Activated T-helper 2 cell treated with anti-CD3 and anti-CD28 coated beads, Interferon-gamma antibody, Interleukin-2, Interleukin-4, amounts not matched to agents 10 μg/mL and 5 μg/mL and 100 μg/mL, durations not matched to agents 14 hours and 24 hours and 36 hours (primary cell): ENCODE measurements around the gene GCLM. TPM values are rescaled to one million over a fixed set of nuclear protein-coding genes. Genes with fewer than 3 reads are reported as not detected.

Experiments used
- DNase-seq: peaks from one replicate; pipeline ENCODE4 v3.0.0; 2021; ENCODE audit warnings: low spot score
- H3K27ac Mint-ChIP-seq: one replicate; pipeline ENCODE4 v1.8.0; 2021; ENCODE audit warnings: mixed read lengths
- H3K27me3 Mint-ChIP-seq: one replicate; pipeline ENCODE4 v1.8.0; 2021; ENCODE audit warnings: low read depth, mixed read lengths
- H3K36me3 Mint-ChIP-seq: one replicate; pipeline ENCODE4 v1.8.0; 2021; ENCODE audit warnings: low read depth, mixed read lengths
- H3K4me1 Mint-ChIP-seq: one replicate; pipeline ENCODE4 v1.8.0; 2021; ENCODE audit warnings: low read depth, mixed read lengths
- H3K4me3 Mint-ChIP-seq: one replicate; pipeline ENCODE4 v1.8.0; 2021; ENCODE audit warnings: low read depth, mild to moderate bottlenecking, moderate library complexity, mixed read lengths
- H3K9me3 Mint-ChIP-seq: one replicate; pipeline ENCODE4 v1.8.0; 2021; ENCODE audit warnings: mixed read lengths
- intact Hi-C: fragments of 100-400 bp; cut with micrococcal nuclease; formaldehyde crosslinking; loops from one replicate; pipeline ENCODE4 v1.15.1; 2023
- total RNA-seq: library from RNA; stranded (reverse); gene quantifications from 2 replicates; pipeline ENCODE4 v1.2.3, GENCODE V29; 2022

Gene GCLM
- total RNA-seq, 1 donor from 2014 or later = 18.1 TPM

- H3K27me3 Mint-ChIP-seq = no peaks in the 10 kb centered on the region
- H3K4me1 Mint-ChIP-seq = peaks cover 19% of the 10 kb centered on the region
- DNase-seq = no peak
- no peak overlapping the region for H3K27ac Mint-ChIP-seq
- no peaks in the 10 kb centered on the region for H3K36me3 Mint-ChIP-seq
- intact Hi-C loops = loop anchor here (10.0 kb wide), 2 partner anchors 536 to 856 kb away; no protein-coding TSS in a partner anchor
- H3K9me3 Mint-ChIP-seq = no peaks in the 10 kb centered on the region
- no peak overlapping the region for H3K4me3 Mint-ChIP-seq
Measured at GRCh38 chr1:93840956-93841482, 68.2 kb downstream of the GCLM start.

GRCh38 chr1:93839753-93840152 lies 69.5 kb downstream of the GCLM start:
- peaks cover 10% of the 10 kb centered on the region for H3K4me1 Mint-ChIP-seq
- no peaks in the 10 kb centered on the region for H3K36me3 Mint-ChIP-seq
- no peak overlapping the region for H3K4me3 Mint-ChIP-seq
- H3K9me3 Mint-ChIP-seq = peaks cover 3% of the 10 kb centered on the region
- DNase-seq = no peak
- intact Hi-C loops = loop anchor here (10.0 kb wide), 2 partner anchors 535 to 855 kb away; no protein-coding TSS in a partner anchor
- H3K27ac Mint-ChIP-seq = no peak overlapping the region
- no peaks in the 10 kb centered on the region for H3K27me3 Mint-ChIP-seq

DNA sequence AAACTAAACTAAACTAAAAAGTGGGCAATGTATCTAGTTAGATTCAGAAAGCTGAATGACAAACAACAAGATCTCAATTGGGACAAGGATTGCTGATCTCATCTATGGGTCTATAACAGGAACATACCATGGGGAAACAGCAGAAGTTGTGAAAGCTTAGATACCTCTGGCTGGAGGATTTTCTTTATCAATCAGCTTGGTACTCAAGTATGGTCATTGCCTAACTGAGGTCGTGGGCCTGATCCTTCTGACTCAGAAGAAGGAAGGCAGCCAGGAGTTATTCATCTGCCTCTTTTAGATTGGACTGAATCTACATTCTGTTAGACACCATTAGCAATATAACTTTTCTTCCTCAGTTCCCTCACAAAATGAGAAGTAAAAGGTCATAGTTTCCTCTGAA lies 69.9 kb downstream of the GCLM start:
- peaks cover 8% of the 10 kb centered on the region for H3K9me3 Mint-ChIP-seq
- peaks cover 1% of the 10 kb centered on the region for H3K27me3 Mint-ChIP-seq
- no peak overlapping the region for H3K4me3 Mint-ChIP-seq
- no peaks in the 10 kb centered on the region for H3K36me3 Mint-ChIP-seq
- DNase-seq = no peak
- intact Hi-C loops = no loop called here
- peaks cover 6% of the 10 kb centered on the region for H3K4me1 Mint-ChIP-seq
- H3K27ac Mint-ChIP-seq = no peak overlapping the region

DNA sequence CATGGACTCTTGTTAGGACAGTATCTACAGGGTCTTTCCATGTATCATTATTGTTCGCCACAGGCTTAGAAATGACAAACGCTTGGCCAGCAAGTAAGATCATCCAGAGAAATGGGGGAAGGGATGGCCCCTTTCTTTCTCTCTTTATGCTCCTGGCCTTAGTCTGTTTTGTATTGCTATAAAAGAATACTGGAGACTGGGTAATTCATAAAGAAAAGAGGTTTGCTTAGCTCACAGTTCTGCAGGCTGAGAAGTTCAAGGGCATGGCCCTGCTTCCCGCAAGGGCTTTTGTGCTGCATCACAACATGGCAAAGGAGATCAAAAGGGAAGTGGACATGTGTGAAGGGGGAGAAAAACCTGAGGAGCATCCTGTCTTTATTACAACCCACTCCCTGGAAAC lies 71.3 kb downstream of the GCLM start:
- no peak for DNase-seq
- intact Hi-C loops = no loop called here

More for the DNA sequence above, 71.3 kb downstream of the GCLM start:
- Mint-ChIP-seq H3K4me3 (no peak overlapping the region), H3K27me3 (peaks cover 2% of the 10 kb centered on the region), H3K9me3 (peaks cover 15% of the 10 kb centered on the region), H3K36me3 (no peaks in the 10 kb centered on the region), H3K4me1 (peaks cover 5% of the 10 kb centered on the region), H3K27ac (no peak overlapping the region)

Other genes with a start within 250 kb of the GCLM start
- 8.1 and 9.4 TPM in 2 replicates for gene BCAR3, start 227.6 kb downstream of the GCLM start, total RNA-seq
- 80.7 and 85.5 TPM in 2 replicates for gene DNTTIP2, start 30.2 kb downstream of the GCLM start, total RNA-seq
- gene ABCA4, start 211.7 kb upstream of the GCLM start, total RNA-seq = not detected in 2 replicates